ENCODE results near the gene NRP1.

The NRP1 gene

GRCh38 chr10:33256458-33256857 is 78.0 kb downstream of the NRP1 start:
- no peak for DNase-seq

GRCh38 chr10:33254556-33255160 is 79.8 kb downstream of the NRP1 start:
- no peak for DNase-seq

GRCh38 chr10:33253411-33253810 is 81.1 kb downstream of the NRP1 start:
- no peak for DNase-seq

- DNase-seq: no peak
Measured at GRCh38 chr10:33252794-33253203, 81.7 kb downstream of the NRP1 start.

- no peak for DNase-seq
Measured at GRCh38 chr10:33252324-33252723, 82.1 kb downstream of the NRP1 start.

GRCh38 chr10:33249659-33250345 is 84.7 kb downstream of the NRP1 start:
- DNase-seq: no peak

- DNase-seq: no peak
Measured at GRCh38 chr10:33249137-33249536, 85.3 kb downstream of the NRP1 start.

GRCh38 chr10:33248638-33249037 is 85.8 kb downstream of the NRP1 start:
- DNase-seq: no peak

GRCh38 chr10:33247221-33247922 is 87.1 kb downstream of the NRP1 start:
- DNase-seq: no peak

- no peak for DNase-seq
Measured at GRCh38 chr10:33245343-33245742, 89.1 kb downstream of the NRP1 start.

GRCh38 chr10:33244354-33244967 is 90.0 kb downstream of the NRP1 start:
- DNase-seq: no peak

GRCh38 chr10:33243703-33244102 is 90.8 kb downstream of the NRP1 start:
- no peak for DNase-seq

- DNase-seq: no peak
Measured at GRCh38 chr10:33242931-33243330, 91.5 kb downstream of the NRP1 start.

GRCh38 chr10:33241351-33241750 is 93.1 kb downstream of the NRP1 start:
- DNase-seq: no peak

- no peak for DNase-seq
Measured at GRCh38 chr10:33240931-33241330, 93.5 kb downstream of the NRP1 start.

GRCh38 chr10:33240258-33240657 is 94.2 kb downstream of the NRP1 start:
- DNase-seq: no peak

- no peak for DNase-seq
Measured at GRCh38 chr10:33239257-33239656, 95.2 kb downstream of the NRP1 start.

GRCh38 chr10:33238643-33239042 is 95.8 kb downstream of the NRP1 start:
- no peak for DNase-seq

- no peak for DNase-seq
Measured at GRCh38 chr10:33237736-33238624, 96.5 kb downstream of the NRP1 start.

GRCh38 chr10:33236916-33237315 is 97.6 kb downstream of the NRP1 start:
- no peak for DNase-seq

- DNase-seq: no peak
Measured at GRCh38 chr10:33235951-33236350, 98.5 kb downstream of the NRP1 start.

GRCh38 chr10:33235251-33235884 is 99.1 kb downstream of the NRP1 start:
- DNase-seq: no peak

Data from NCI-H1048 (cell line).